Measurements from ENCODE around the gene ORM1.

DNA sequence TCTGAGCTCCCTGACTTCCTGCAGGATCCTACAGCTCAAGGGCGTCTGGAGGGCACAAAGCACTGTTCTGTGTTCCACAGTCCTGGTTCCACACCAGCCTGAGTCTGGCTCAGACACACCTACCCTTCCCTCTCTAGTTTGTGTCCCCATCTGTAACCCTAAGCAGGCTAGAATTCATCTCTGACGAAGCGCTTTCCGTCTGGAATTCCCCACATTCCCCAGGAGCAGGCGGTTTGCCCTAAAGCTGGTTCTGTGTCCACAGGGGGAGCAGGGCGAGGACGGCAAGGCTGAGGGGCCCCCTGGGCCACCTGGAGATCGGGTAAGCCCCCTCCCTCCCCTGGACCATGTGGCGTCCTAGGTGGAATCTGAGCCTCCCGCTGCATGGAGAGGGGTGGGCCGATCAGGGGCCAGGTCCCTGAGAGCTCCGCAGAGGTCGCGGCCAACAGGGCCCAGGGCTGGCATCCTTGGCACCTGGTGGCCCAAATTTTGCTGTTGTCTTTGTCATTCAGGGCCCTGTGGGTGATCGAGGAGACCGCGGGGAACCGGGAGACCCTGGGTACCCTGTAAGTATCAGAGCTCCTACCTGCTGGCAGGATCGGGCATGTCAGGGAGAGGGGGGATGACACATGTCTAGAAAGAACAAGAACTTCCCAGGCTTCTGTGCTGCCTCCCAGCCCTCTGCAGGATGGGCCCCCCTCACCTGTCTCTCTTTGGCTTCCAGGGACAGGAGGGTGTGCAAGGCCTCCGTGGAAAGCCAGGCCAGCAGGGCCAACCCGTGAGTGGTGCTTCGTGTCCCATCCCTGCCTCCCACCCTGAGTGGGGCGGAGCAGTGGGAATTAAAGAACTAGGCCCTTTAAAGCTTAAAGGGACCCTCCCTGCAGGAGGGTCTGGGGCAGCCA lies 34.5 kb upstream of the ORM1 start:
- no peak for TF ChIP-seq PHF8 (conservative IDR thresholded peaks at IDR 0.05; ENCODE audit: low read depth, low read length)
- no peak for TF ChIP-seq EP300 (IDR thresholded peaks at IDR 0.05; ENCODE audit: borderline replicate concordance in 1 of 2, low read depth in 2 of 2, low read length in 2 of 2)
- TF ChIP-seq, protein P1, sequence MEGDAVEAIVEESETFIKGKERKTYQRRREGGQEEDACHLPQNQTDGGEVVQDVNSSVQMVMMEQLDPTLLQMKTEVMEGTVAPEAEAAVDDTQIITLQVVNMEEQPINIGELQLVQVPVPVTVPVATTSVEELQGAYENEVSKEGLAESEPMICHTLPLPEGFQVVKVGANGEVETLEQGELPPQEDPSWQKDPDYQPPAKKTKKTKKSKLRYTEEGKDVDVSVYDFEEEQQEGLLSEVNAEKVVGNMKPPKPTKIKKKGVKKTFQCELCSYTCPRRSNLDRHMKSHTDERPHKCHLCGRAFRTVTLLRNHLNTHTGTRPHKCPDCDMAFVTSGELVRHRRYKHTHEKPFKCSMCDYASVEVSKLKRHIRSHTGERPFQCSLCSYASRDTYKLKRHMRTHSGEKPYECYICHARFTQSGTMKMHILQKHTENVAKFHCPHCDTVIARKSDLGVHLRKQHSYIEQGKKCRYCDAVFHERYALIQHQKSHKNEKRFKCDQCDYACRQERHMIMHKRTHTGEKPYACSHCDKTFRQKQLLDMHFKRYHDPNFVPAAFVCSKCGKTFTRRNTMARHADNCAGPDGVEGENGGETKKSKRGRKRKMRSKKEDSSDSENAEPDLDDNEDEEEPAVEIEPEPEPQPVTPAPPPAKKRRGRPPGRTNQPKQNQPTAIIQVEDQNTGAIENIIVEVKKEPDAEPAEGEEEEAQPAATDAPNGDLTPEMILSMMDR (IDR thresholded peaks at IDR 0.05; ENCODE audit: control extremely low read depth in 1 of 3, insufficient read depth in 1 of 3, low read depth in 1 of 3, low read length in 3 of 3): no peak
- TF ChIP-seq, protein P2, sequence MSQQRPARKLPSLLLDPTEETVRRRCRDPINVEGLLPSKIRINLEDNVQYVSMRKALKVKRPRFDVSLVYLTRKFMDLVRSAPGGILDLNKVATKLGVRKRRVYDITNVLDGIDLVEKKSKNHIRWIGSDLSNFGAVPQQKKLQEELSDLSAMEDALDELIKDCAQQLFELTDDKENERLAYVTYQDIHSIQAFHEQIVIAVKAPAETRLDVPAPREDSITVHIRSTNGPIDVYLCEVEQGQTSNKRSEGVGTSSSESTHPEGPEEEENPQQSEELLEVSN (IDR thresholded peaks at IDR 0.05): peak; percentile 93
- TF ChIP-seq HDAC2 (IDR thresholded peaks at IDR 0.05; ENCODE audit: borderline replicate concordance in 1 of 2, low read depth in 2 of 2, low read length in 2 of 2): 0 out of 4 replicates have a peak, but pooled peaks of 1 of the 2 experiments have one; percentile 49
- TF ChIP-seq, protein P3, sequence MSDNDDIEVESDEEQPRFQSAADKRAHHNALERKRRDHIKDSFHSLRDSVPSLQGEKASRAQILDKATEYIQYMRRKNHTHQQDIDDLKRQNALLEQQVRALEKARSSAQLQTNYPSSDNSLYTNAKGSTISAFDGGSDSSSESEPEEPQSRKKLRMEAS (IDR thresholded peaks at IDR 0.05): peak; percentile 88
- TF ChIP-seq POLR2AphosphoS5 (IDR thresholded peaks at IDR 0.05; ENCODE audit: low read depth, low read length): no peak
- TF ChIP-seq, protein P4, sequence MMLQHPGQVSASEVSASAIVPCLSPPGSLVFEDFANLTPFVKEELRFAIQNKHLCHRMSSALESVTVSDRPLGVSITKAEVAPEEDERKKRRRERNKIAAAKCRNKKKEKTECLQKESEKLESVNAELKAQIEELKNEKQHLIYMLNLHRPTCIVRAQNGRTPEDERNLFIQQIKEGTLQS (IDR thresholded peaks at IDR 0.05; ENCODE audit: insufficient read depth, low read depth, low read length): no peak
- no peak for TF ChIP-seq NANOG (IDR thresholded peaks at IDR 0.05; ENCODE audit: insufficient read depth, low read depth, low read length, poor library complexity, severe bottlenecking)
- no peak for TF ChIP-seq RNF2 (IDR thresholded peaks at IDR 0.05; ENCODE audit: borderline replicate concordance, low read depth, low read length, missing control alignments, poor library complexity, severe bottlenecking)
- TF ChIP-seq JUN (IDR thresholded peaks at IDR 0.05; ENCODE audit: low read depth, low read length): no peak
- TF ChIP-seq, protein P5, sequence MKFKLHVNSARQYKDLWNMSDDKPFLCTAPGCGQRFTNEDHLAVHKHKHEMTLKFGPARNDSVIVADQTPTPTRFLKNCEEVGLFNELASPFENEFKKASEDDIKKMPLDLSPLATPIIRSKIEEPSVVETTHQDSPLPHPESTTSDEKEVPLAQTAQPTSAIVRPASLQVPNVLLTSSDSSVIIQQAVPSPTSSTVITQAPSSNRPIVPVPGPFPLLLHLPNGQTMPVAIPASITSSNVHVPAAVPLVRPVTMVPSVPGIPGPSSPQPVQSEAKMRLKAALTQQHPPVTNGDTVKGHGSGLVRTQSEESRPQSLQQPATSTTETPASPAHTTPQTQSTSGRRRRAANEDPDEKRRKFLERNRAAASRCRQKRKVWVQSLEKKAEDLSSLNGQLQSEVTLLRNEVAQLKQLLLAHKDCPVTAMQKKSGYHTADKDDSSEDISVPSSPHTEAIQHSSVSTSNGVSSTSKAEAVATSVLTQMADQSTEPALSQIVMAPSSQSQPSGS (IDR thresholded peaks at IDR 0.05; ENCODE audit: low read length): no peak
- 0 out of 2 replicates have a peak, but pooled peaks have one; percentile 5 for TF ChIP-seq YY1 (IDR thresholded peaks at IDR 0.05; ENCODE audit: low read depth, low read length)
- 0 out of 2 replicates have a peak, but pooled peaks have one; percentile 32 for TF ChIP-seq SP1 (IDR thresholded peaks at IDR 0.05; ENCODE audit: low read depth, low read length)

Data from H1 (cell line).